ENCODE data around the gene COX15.

Gene COX15

DNA sequence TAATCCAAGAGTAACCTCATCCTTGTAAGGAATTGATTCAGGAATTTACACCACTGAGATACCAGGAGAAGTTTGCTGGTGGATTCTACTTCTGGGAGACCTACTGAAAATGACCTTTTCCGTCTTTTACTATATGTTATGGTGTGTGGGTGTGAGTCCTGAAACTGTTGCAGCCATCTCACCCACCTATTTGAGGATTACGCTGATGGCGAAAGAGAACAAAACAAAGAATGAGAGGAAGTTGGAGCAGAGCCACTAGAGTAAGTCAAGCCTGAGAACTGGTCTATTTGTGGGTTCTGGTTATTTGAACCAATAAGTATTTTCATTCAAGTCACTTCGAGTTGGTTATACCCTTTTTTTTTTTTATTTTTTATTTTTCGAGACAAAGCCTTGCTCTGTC is 37.8 kb upstream of the COX15 start:
- Histone ChIP-seq H4K8ac (ENCODE audit: low read depth, low read length) (no peak overlapping the region), H2AK5ac (ENCODE audit: low read length) (no peak overlapping the region), H3K4me2 (ENCODE audit: low read length) (no peak overlapping the region), H3K56ac (ENCODE audit: low read length) (no peak overlapping the region), H3K4me3 (ENCODE audit: low read length) (no peak overlapping the region), H2BK5ac (ENCODE audit: low read length) (no peak overlapping the region), H3K79me1 (ENCODE audit: low read length) (no peaks in the 10 kb centered on the region), H3K9ac (ENCODE audit: low read length) (no peak overlapping the region), H2BK15ac (replicated peaks; ENCODE audit: low read depth) (no peak overlapping the region), H3K36me3 (ENCODE audit: control insufficient read depth, insufficient read depth, low read length) (no peaks in the 10 kb centered on the region), H3K27me3 (ENCODE audit: insufficient read depth, low read length, poor library complexity) (no peaks in the 10 kb centered on the region), H3K27ac (ENCODE audit: low read depth, low read length) (no peak overlapping the region), H2BK120ac (ENCODE audit: low read depth, low read length) (no peak overlapping the region), H3K4ac (ENCODE audit: low read depth, low read length) (no peak overlapping the region), H4K5ac (ENCODE audit: low read length) (no peak overlapping the region), H3K18ac (ENCODE audit: low read length) (no peak overlapping the region), H3K4me1 (ENCODE audit: control insufficient read depth, low read depth, low read length) (no peaks in the 10 kb centered on the region), H3K79me2 (ENCODE audit: control insufficient read depth, insufficient read depth, low read length) (no peaks in the 10 kb centered on the region), H3K23ac (ENCODE audit: low read length) (no peak overlapping the region)
- DNase-seq: no peak
- WGBS (ENCODE audit: extremely low coverage, insufficient coverage, low lambda C conversion rate): no CpG with 5 or more reads among the region's 5 CpGs

- H3K9ac ChIP-seq (ENCODE audit: low read length): no peak overlapping the region
- H4K8ac ChIP-seq (ENCODE audit: low read depth, low read length): no peak overlapping the region
- H3K23ac ChIP-seq (ENCODE audit: low read length): no peak overlapping the region
- no peak overlapping the region for H4K5ac ChIP-seq (ENCODE audit: low read length)
- H3K36me3 ChIP-seq (ENCODE audit: control insufficient read depth, insufficient read depth, low read length): no peaks in the 10 kb centered on the region
- WGBS (ENCODE audit: extremely low coverage, insufficient coverage, low lambda C conversion rate): no CpG with 5 or more reads among the region's 2 CpGs
- no peaks in the 10 kb centered on the region for H3K27me3 ChIP-seq (ENCODE audit: insufficient read depth, low read length, poor library complexity)
- no peak overlapping the region for H3K4me3 ChIP-seq (ENCODE audit: low read length)
- no peak overlapping the region for H2BK5ac ChIP-seq (ENCODE audit: low read length)
- H3K18ac ChIP-seq (ENCODE audit: low read length): no peak overlapping the region
- no peak overlapping the region for H2AK5ac ChIP-seq (ENCODE audit: low read length)
- H3K4me1 ChIP-seq (ENCODE audit: control insufficient read depth, low read depth, low read length): no peaks in the 10 kb centered on the region
- H3K79me1 ChIP-seq (ENCODE audit: low read length): no peaks in the 10 kb centered on the region
- H3K79me2 ChIP-seq (ENCODE audit: control insufficient read depth, insufficient read depth, low read length): no peaks in the 10 kb centered on the region
- H3K4me2 ChIP-seq (ENCODE audit: low read length): no peak overlapping the region
- H2BK120ac ChIP-seq (ENCODE audit: low read depth, low read length): no peak overlapping the region
- DNase-seq: no peak
- H3K4ac ChIP-seq (ENCODE audit: low read depth, low read length): no peak overlapping the region
- H3K27ac ChIP-seq (ENCODE audit: low read depth, low read length): no peak overlapping the region
- H3K56ac ChIP-seq (ENCODE audit: low read length): no peak overlapping the region
- H2BK15ac ChIP-seq (replicated peaks; ENCODE audit: low read depth): no peak overlapping the region
Measured at GRCh38 chr10:99768556-99768955, 36.6 kb upstream of the COX15 start.

DNA sequence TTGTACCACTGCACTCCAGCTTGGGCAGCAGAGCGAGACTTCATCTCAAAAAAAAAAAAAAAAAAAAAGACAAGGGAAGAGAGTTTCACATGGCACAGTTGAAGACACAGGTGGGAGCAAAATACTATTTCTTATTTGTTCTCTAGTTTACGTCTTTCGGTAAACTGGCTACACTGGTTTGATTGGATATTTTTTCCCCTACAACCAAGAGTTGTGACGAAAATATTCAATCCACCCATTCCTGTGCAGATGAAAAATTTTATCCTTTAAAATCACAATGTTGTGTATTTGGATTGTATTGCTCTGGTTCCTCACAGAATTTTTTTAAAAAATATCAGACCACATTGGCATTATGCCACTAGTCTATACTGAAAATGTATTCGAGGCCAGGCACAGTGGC is 36.0 kb upstream of the COX15 start:
- Histone ChIP-seq H3K27me3 (ENCODE audit: insufficient read depth, low read length, poor library complexity) (no peaks in the 10 kb centered on the region), H3K4me3 (ENCODE audit: low read length) (no peak overlapping the region), H3K79me1 (ENCODE audit: low read length) (no peaks in the 10 kb centered on the region), H3K23ac (ENCODE audit: low read length) (no peak overlapping the region), H3K4ac (ENCODE audit: low read depth, low read length) (no peak overlapping the region), H3K9ac (ENCODE audit: low read length) (no peak overlapping the region), H3K4me1 (ENCODE audit: control insufficient read depth, low read depth, low read length) (no peaks in the 10 kb centered on the region), H2AK5ac (ENCODE audit: low read length) (no peak overlapping the region), H3K27ac (ENCODE audit: low read depth, low read length) (no peak overlapping the region), H3K56ac (ENCODE audit: low read length) (no peak overlapping the region), H3K36me3 (ENCODE audit: control insufficient read depth, insufficient read depth, low read length) (no peaks in the 10 kb centered on the region), H4K8ac (ENCODE audit: low read depth, low read length) (no peak overlapping the region), H2BK15ac (replicated peaks; ENCODE audit: low read depth) (no peak overlapping the region), H3K79me2 (ENCODE audit: control insufficient read depth, insufficient read depth, low read length) (no peaks in the 10 kb centered on the region), H3K18ac (ENCODE audit: low read length) (no peak overlapping the region), H2BK5ac (ENCODE audit: low read length) (no peak overlapping the region), H2BK120ac (ENCODE audit: low read depth, low read length) (no peak overlapping the region), H3K4me2 (ENCODE audit: low read length) (no peak overlapping the region), H4K5ac (ENCODE audit: low read length) (no peak overlapping the region)
- no CpG with 5 or more reads among the region's 5 CpGs for WGBS (ENCODE audit: extremely low coverage, insufficient coverage, low lambda C conversion rate)
- DNase-seq: no peak

- no peak for DNase-seq
- Histone ChIP-seq H3K27me3 (ENCODE audit: insufficient read depth, low read length, poor library complexity) (no peaks in the 10 kb centered on the region), H3K18ac (ENCODE audit: low read length) (no peak overlapping the region), H2BK5ac (ENCODE audit: low read length) (no peak overlapping the region), H3K4me2 (ENCODE audit: low read length) (no peak overlapping the region), H2BK15ac (replicated peaks; ENCODE audit: low read depth) (no peak overlapping the region), H2AK5ac (ENCODE audit: low read length) (no peak overlapping the region), H3K79me2 (ENCODE audit: control insufficient read depth, insufficient read depth, low read length) (no peaks in the 10 kb centered on the region), H3K4ac (ENCODE audit: low read depth, low read length) (no peak overlapping the region), H3K4me3 (ENCODE audit: low read length) (no peak overlapping the region), H3K56ac (ENCODE audit: low read length) (no peak overlapping the region), H2BK120ac (ENCODE audit: low read depth, low read length) (no peak overlapping the region), H4K8ac (ENCODE audit: low read depth, low read length) (no peak overlapping the region), H3K4me1 (ENCODE audit: control insufficient read depth, low read depth, low read length) (no peaks in the 10 kb centered on the region), H3K36me3 (ENCODE audit: control insufficient read depth, insufficient read depth, low read length) (no peaks in the 10 kb centered on the region), H3K27ac (ENCODE audit: low read depth, low read length) (no peak overlapping the region), H3K23ac (ENCODE audit: low read length) (no peak overlapping the region), H3K79me1 (ENCODE audit: low read length) (no peaks in the 10 kb centered on the region), H4K5ac (ENCODE audit: low read length) (no peak overlapping the region), H3K9ac (ENCODE audit: low read length) (no peak overlapping the region)
- WGBS (ENCODE audit: extremely low coverage, insufficient coverage, low lambda C conversion rate): no CpG with 5 or more reads among the region's 8 CpGs
Measured at GRCh38 chr10:99766302-99766681, 34.4 kb upstream of the COX15 start.

- no peak for DNase-seq
- Histone ChIP-seq H3K4ac (ENCODE audit: low read depth, low read length) (no peak overlapping the region), H3K18ac (ENCODE audit: low read length) (no peak overlapping the region), H3K56ac (ENCODE audit: low read length) (no peak overlapping the region), H4K8ac (ENCODE audit: low read depth, low read length) (no peak overlapping the region), H2BK5ac (ENCODE audit: low read length) (no peak overlapping the region), H3K79me1 (ENCODE audit: low read length) (no peaks in the 10 kb centered on the region), H2AK5ac (ENCODE audit: low read length) (no peak overlapping the region), H3K27ac (ENCODE audit: low read depth, low read length) (no peak overlapping the region), H2BK120ac (ENCODE audit: low read depth, low read length) (no peak overlapping the region), H4K5ac (ENCODE audit: low read length) (no peak overlapping the region), H3K79me2 (ENCODE audit: control insufficient read depth, insufficient read depth, low read length) (no peaks in the 10 kb centered on the region), H3K27me3 (ENCODE audit: insufficient read depth, low read length, poor library complexity) (no peaks in the 10 kb centered on the region), H3K23ac (ENCODE audit: low read length) (no peak overlapping the region), H2BK15ac (replicated peaks; ENCODE audit: low read depth) (no peak overlapping the region), H3K4me2 (ENCODE audit: low read length) (no peak overlapping the region), H3K9ac (ENCODE audit: low read length) (no peak overlapping the region), H3K4me3 (ENCODE audit: low read length) (no peak overlapping the region), H3K36me3 (ENCODE audit: control insufficient read depth, insufficient read depth, low read length) (no peaks in the 10 kb centered on the region), H3K4me1 (ENCODE audit: control insufficient read depth, low read depth, low read length) (no peaks in the 10 kb centered on the region)
- no CpG with 5 or more reads among the region's 4 CpGs for WGBS (ENCODE audit: extremely low coverage, insufficient coverage, low lambda C conversion rate)
Measured at GRCh38 chr10:99765672-99766301, 33.9 kb upstream of the COX15 start.

GRCh38 chr10:99761365-99761764 is 29.4 kb upstream of the COX15 start:
- Histone ChIP-seq H3K27me3 (ENCODE audit: insufficient read depth, low read length, poor library complexity) (no peaks in the 10 kb centered on the region), H3K4me2 (ENCODE audit: low read length) (no peak overlapping the region), H3K79me1 (ENCODE audit: low read length) (no peaks in the 10 kb centered on the region), H4K5ac (ENCODE audit: low read length) (no peak overlapping the region), H2AK5ac (ENCODE audit: low read length) (no peak overlapping the region), H3K4me3 (ENCODE audit: low read length) (no peak overlapping the region), H3K4me1 (ENCODE audit: control insufficient read depth, low read depth, low read length) (no peaks in the 10 kb centered on the region), H3K79me2 (ENCODE audit: control insufficient read depth, insufficient read depth, low read length) (no peaks in the 10 kb centered on the region), H3K9ac (ENCODE audit: low read length) (no peak overlapping the region), H4K8ac (ENCODE audit: low read depth, low read length) (no peak overlapping the region), H2BK15ac (replicated peaks; ENCODE audit: low read depth) (no peak overlapping the region), H3K18ac (ENCODE audit: low read length) (no peak overlapping the region), H3K23ac (ENCODE audit: low read length) (no peak overlapping the region), H3K4ac (ENCODE audit: low read depth, low read length) (no peak overlapping the region), H2BK5ac (ENCODE audit: low read length) (no peak overlapping the region), H3K36me3 (ENCODE audit: control insufficient read depth, insufficient read depth, low read length) (peaks cover 3% of the 10 kb centered on the region), H2BK120ac (ENCODE audit: low read depth, low read length) (no peak overlapping the region), H3K27ac (ENCODE audit: low read depth, low read length) (no peak overlapping the region), H3K56ac (ENCODE audit: low read length) (no peak overlapping the region)
- DNase-seq: no peak
